Activated CD4-positive, alpha-beta T cell treated with anti-CD3 and anti-CD28 coated beads for 1 hour (primary cell): ENCODE results near the gene HSBP1.

Source experiments
- DNase-seq: peaks from one replicate; pipeline ENCODE4 v3.0.0-alpha.2; 2020

The HSBP1 gene

GRCh38 chr16:83807710-83808572 is at the start of gene HSBP1:
Gene HSBP1 (plus strand): TSS chr16:83807978. CDS start chr16:83808077, 99 bp downstream.
- peak; percentile 90 for DNase-seq

GRCh38 chr16:83762141-83762991 is 45.4 kb upstream of the HSBP1 start:
- no peak for DNase-seq

GRCh38 chr16:83762992-83763358 is 44.8 kb upstream of the HSBP1 start:
- no peak for DNase-seq

- no peak for DNase-seq
Observed at GRCh38 chr16:83768986-83769385, 38.8 kb upstream of the HSBP1 start.

- no peak for DNase-seq
Observed at GRCh38 chr16:83769397-83770008, 38.3 kb upstream of the HSBP1 start.

GRCh38 chr16:83771306-83771942 is 36.4 kb upstream of the HSBP1 start:
- no peak for DNase-seq

GRCh38 chr16:83772806-83773205 is 35.0 kb upstream of the HSBP1 start:
- DNase-seq, result no peak

- DNase-seq, result no peak
Observed at GRCh38 chr16:83774066-83774465, 33.7 kb upstream of the HSBP1 start.

GRCh38 chr16:83776944-83777343 is 30.8 kb upstream of the HSBP1 start:
- DNase-seq, result no peak

GRCh38 chr16:83779886-83780285 is 27.9 kb upstream of the HSBP1 start:
- DNase-seq, result no peak

- no peak for DNase-seq
Observed at GRCh38 chr16:83785455-83785854, 22.3 kb upstream of the HSBP1 start.

GRCh38 chr16:83789642-83790401 is 18.0 kb upstream of the HSBP1 start:
- no peak for DNase-seq

- DNase-seq, result no peak
Observed at GRCh38 chr16:83791916-83792315, 15.9 kb upstream of the HSBP1 start.

- DNase-seq, result no peak
Observed at GRCh38 chr16:83792391-83792790, 15.4 kb upstream of the HSBP1 start.

GRCh38 chr16:83793179-83793578 is 14.6 kb upstream of the HSBP1 start:
- DNase-seq, result no peak

GRCh38 chr16:83794860-83795554 is 12.8 kb upstream of the HSBP1 start:
- no peak for DNase-seq

- DNase-seq, result no peak
Observed at GRCh38 chr16:83797013-83797412, 10.8 kb upstream of the HSBP1 start.

- DNase-seq, result no peak
Observed at GRCh38 chr16:83799336-83799735, 8.4 kb upstream of the HSBP1 start.

- DNase-seq, result no peak
Observed at GRCh38 chr16:83802135-83802534, 5.6 kb upstream of the HSBP1 start.

- no peak for DNase-seq
Observed at GRCh38 chr16:83802554-83803205, 5.1 kb upstream of the HSBP1 start.

GRCh38 chr16:83803811-83804210 is 4.0 kb upstream of the HSBP1 start:
- no peak for DNase-seq
